HL-60/S4 treated with phorbol 12-myristate 13-acetate at 8.2 ng/mL for 4 days and 3 days (cell line): Measurements from ENCODE around the gene NOVA2.

Experiments
- in situ Hi-C: fragments of 300-500 bp; cut with MboI; formaldehyde crosslinking; loops from 2 replicates; pipeline ENCODE4 v1.15.0; 2022; ENCODE audit warnings: low sequenced_read_pairs

The NOVA2 gene

GRCh38 chr19:45929247-45929646 is 44.4 kb downstream of the NOVA2 start:
- in situ Hi-C loops, result no loop called here

GRCh38 chr19:45927565-45928261 is 46.0 kb downstream of the NOVA2 start:
- in situ Hi-C loops, result no loop called here

GRCh38 chr19:45924891-45925447 is 48.7 kb downstream of the NOVA2 start:
- in situ Hi-C loops, result no loop called here

- in situ Hi-C loops, result no loop called here
Measured at GRCh38 chr19:45922281-45922680, 51.4 kb downstream of the NOVA2 start.

- in situ Hi-C loops, result no loop called here
Measured at GRCh38 chr19:45920458-45920857, 53.2 kb downstream of the NOVA2 start.

- in situ Hi-C loops, result no loop called here
Measured at GRCh38 chr19:45919678-45920077, 54.0 kb downstream of the NOVA2 start.

GRCh38 chr19:45918721-45919120 is 54.9 kb downstream of the NOVA2 start:
- in situ Hi-C loops, result no loop called here

- in situ Hi-C loops, result no loop called here
Measured at GRCh38 chr19:45917421-45918091, 56.1 kb downstream of the NOVA2 start.

- in situ Hi-C loops, result no loop called here
Measured at GRCh38 chr19:45913874-45914830, 59.5 kb downstream of the NOVA2 start, which contains the start of gene NANOS2. Gene NANOS2 (minus strand): TSS chr19:45914778. CDS start chr19:45914693, 85 bp downstream.

- in situ Hi-C loops, result no loop called here
Measured at GRCh38 chr19:45911291-45911690, 62.4 kb downstream of the NOVA2 start.

- in situ Hi-C loops, result no loop called here
Measured at GRCh38 chr19:45908956-45909355, 64.7 kb downstream of the NOVA2 start.

- in situ Hi-C loops, result no loop called here
Measured at GRCh38 chr19:45906221-45906620, 67.4 kb downstream of the NOVA2 start.

GRCh38 chr19:45905011-45905410 is 68.7 kb downstream of the NOVA2 start:
- in situ Hi-C loops, result no loop called here

- in situ Hi-C loops, result no loop called here
Measured at GRCh38 chr19:45902651-45903625, 70.7 kb downstream of the NOVA2 start.

- in situ Hi-C loops, result no loop called here
Measured at GRCh38 chr19:45901912-45902650, 71.6 kb downstream of the NOVA2 start, which contains the start of gene MYPOP. Gene MYPOP (minus strand): TSS chr19:45902613. CDS start chr19:45901773, 840 bp downstream.

- in situ Hi-C loops, result no loop called here
Measured at GRCh38 chr19:45901432-45901911, 72.2 kb downstream of the NOVA2 start.

- in situ Hi-C loops, result no loop called here
Measured at GRCh38 chr19:45900738-45901431, 72.8 kb downstream of the NOVA2 start.

- in situ Hi-C loops, result no loop called here
Measured at GRCh38 chr19:45899919-45900589, 73.6 kb downstream of the NOVA2 start.
